Measurements from ENCODE around the gene BBS7. TPM values are rescaled to one million over a fixed set of nuclear protein-coding genes. Genes with fewer than 3 reads are reported as not detected.

Gene BBS7
- total and polyA plus RNA-seq, 2 experiments from 2014 or later = 14.8 to 30.8 TPM

GRCh38 chr4:121778991-121779628 lies 91.2 kb downstream of the BBS7 start:
- no peak overlapping the region for H3K27ac Mint-ChIP-seq
- H3K4me3 ChIP-seq = no peak overlapping the region
- no peaks in the 10 kb centered on the region for H3K36me3 ChIP-seq (ENCODE audit: insufficient read depth)
- H3K36me3 Mint-ChIP-seq (ENCODE audit: low read depth) = no peaks in the 10 kb centered on the region
- no peaks in the 10 kb centered on the region for H3K27me3 Mint-ChIP-seq (ENCODE audit: insufficient read depth, low read depth, poor library complexity)
- H3K4me1 ChIP-seq (ENCODE audit: insufficient read depth) = no peaks in the 10 kb centered on the region
- no peaks in the 10 kb centered on the region for H4K20me1 ChIP-seq (replicated peaks; ENCODE audit: insufficient read depth)
- ATAC-seq = no peak
- H3K9me3 Mint-ChIP-seq = no peaks in the 10 kb centered on the region
- no peak overlapping the region for H3K27ac ChIP-seq (ENCODE audit: low read depth)
- no peaks in the 10 kb centered on the region for H3F3A ChIP-seq (replicated peaks; ENCODE audit: low read depth)
- H3K4me3 Mint-ChIP-seq = no peak overlapping the region
- H3K27me3 ChIP-seq (ENCODE audit: insufficient read depth) = no peaks in the 10 kb centered on the region
- H3K4me1 Mint-ChIP-seq = peaks cover 11% of the 10 kb centered on the region
- no peaks in the 10 kb centered on the region for H3K9me2 ChIP-seq (ENCODE audit: insufficient read depth)
- H3K79me2 ChIP-seq (replicated peaks; ENCODE audit: insufficient read depth) = no peaks in the 10 kb centered on the region
- TF ChIP-seq, protein P1, sequence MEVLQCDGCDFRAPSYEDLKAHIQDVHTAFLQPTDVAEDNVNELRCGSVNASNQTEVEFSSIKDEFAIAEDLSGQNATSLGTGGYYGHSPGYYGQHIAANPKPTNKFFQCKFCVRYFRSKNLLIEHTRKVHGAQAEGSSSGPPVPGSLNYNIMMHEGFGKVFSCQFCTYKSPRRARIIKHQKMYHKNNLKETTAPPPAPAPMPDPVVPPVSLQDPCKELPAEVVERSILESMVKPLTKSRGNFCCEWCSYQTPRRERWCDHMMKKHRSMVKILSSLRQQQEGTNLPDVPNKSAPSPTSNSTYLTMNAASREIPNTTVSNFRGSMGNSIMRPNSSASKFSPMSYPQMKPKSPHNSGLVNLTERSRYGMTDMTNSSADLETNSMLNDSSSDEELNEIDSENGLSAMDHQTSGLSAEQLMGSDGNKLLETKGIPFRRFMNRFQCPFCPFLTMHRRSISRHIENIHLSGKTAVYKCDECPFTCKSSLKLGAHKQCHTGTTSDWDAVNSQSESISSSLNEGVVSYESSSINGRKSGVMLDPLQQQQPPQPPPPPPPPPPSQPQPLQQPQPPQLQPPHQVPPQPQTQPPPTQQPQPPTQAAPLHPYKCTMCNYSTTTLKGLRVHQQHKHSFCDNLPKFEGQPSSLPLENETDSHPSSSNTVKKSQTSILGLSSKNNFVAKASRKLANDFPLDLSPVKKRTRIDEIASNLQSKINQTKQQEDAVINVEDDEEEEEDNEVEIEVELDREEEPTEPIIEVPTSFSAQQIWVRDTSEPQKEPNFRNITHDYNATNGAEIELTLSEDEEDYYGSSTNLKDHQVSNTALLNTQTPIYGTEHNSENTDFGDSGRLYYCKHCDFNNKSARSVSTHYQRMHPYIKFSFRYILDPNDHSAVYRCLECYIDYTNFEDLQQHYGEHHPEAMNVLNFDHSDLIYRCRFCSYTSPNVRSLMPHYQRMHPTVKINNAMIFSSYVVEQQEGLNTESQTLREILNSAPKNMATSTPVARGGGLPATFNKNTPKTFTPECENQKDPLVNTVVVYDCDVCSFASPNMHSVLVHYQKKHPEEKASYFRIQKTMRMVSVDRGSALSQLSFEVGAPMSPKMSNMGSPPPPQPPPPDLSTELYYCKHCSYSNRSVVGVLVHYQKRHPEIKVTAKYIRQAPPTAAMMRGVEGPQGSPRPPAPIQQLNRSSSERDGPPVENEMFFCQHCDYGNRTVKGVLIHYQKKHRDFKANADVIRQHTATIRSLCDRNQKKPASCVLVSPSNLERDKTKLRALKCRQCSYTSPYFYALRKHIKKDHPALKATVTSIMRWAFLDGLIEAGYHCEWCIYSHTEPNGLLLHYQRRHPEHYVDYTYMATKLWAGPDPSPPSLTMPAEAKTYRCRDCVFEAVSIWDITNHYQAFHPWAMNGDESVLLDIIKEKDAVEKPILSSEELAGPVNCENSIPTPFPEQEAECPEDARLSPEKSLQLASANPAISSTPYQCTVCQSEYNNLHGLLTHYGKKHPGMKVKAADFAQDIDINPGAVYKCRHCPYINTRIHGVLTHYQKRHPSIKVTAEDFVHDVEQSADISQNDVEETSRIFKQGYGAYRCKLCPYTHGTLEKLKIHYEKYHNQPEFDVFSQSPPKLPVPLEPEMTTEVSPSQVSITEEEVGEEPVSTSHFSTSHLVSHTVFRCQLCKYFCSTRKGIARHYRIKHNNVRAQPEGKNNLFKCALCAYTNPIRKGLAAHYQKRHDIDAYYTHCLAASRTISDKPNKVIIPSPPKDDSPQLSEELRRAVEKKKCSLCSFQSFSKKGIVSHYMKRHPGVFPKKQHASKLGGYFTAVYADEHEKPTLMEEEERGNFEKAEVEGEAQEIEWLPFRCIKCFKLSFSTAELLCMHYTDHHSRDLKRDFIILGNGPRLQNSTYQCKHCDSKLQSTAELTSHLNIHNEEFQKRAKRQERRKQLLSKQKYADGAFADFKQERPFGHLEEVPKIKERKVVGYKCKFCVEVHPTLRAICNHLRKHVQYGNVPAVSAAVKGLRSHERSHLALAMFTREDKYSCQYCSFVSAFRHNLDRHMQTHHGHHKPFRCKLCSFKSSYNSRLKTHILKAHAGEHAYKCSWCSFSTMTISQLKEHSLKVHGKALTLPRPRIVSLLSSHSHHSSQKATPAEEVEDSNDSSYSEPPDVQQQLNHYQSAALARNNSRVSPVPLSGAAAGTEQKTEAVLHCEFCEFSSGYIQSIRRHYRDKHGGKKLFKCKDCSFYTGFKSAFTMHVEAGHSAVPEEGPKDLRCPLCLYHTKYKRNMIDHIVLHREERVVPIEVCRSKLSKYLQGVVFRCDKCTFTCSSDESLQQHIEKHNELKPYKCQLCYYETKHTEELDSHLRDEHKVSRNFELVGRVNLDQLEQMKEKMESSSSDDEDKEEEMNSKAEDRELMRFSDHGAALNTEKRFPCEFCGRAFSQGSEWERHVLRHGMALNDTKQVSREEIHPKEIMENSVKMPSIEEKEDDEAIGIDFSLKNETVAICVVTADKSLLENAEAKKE (CRISPR knock-in tag; IDR thresholded peaks at IDR 0.05) = no peak
- no peak for TF ChIP-seq EZH2phosphoT487 (IDR thresholded peaks at IDR 0.05; ENCODE audit: unreplicated experiment)
- no peak for TF ChIP-seq ZNF331 (CRISPR knock-in tag; IDR thresholded peaks at IDR 0.05; ENCODE audit: low read depth)
- TF ChIP-seq POLR2AphosphoS5 (IDR thresholded peaks at IDR 0.05; ENCODE audit: low read depth) = no peak
- TF ChIP-seq CREB1 (CRISPR knock-in tag; IDR thresholded peaks at IDR 0.05; ENCODE audit: low read depth) = no peak
- no peak for TF ChIP-seq JUNB (IDR thresholded peaks at IDR 0.05; ENCODE audit: unreplicated experiment)
- no peak for TF ChIP-seq NANOG (IDR thresholded peaks at IDR 0.05; ENCODE audit: borderline replicate concordance)
- TF ChIP-seq ZNF114 (CRISPR knock-in tag; IDR thresholded peaks at IDR 0.05) = no peak
- TF ChIP-seq, protein P2, sequence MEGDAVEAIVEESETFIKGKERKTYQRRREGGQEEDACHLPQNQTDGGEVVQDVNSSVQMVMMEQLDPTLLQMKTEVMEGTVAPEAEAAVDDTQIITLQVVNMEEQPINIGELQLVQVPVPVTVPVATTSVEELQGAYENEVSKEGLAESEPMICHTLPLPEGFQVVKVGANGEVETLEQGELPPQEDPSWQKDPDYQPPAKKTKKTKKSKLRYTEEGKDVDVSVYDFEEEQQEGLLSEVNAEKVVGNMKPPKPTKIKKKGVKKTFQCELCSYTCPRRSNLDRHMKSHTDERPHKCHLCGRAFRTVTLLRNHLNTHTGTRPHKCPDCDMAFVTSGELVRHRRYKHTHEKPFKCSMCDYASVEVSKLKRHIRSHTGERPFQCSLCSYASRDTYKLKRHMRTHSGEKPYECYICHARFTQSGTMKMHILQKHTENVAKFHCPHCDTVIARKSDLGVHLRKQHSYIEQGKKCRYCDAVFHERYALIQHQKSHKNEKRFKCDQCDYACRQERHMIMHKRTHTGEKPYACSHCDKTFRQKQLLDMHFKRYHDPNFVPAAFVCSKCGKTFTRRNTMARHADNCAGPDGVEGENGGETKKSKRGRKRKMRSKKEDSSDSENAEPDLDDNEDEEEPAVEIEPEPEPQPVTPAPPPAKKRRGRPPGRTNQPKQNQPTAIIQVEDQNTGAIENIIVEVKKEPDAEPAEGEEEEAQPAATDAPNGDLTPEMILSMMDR (conservative IDR thresholded peaks at IDR 0.05; ENCODE audit: low read depth in 2 of 2) = no peak
- no peak for TF ChIP-seq EZH2 (IDR thresholded peaks at IDR 0.05; ENCODE audit: low read depth, unreplicated experiment)
- no peak for TF ChIP-seq REST (IDR thresholded peaks at IDR 0.05; ENCODE audit: unreplicated experiment)
- TF ChIP-seq STAT1 (IDR thresholded peaks at IDR 0.05; ENCODE audit: unreplicated experiment) = no peak
- TF ChIP-seq, protein P3, sequence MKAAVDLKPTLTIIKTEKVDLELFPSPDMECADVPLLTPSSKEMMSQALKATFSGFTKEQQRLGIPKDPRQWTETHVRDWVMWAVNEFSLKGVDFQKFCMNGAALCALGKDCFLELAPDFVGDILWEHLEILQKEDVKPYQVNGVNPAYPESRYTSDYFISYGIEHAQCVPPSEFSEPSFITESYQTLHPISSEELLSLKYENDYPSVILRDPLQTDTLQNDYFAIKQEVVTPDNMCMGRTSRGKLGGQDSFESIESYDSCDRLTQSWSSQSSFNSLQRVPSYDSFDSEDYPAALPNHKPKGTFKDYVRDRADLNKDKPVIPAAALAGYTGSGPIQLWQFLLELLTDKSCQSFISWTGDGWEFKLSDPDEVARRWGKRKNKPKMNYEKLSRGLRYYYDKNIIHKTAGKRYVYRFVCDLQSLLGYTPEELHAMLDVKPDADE (IDR thresholded peaks at IDR 0.05) = no peak
- no peak overlapping the region for H3K4me2 ChIP-seq
- DNase-seq (ENCODE audit: low spot score) = no peak
- H2AFZ ChIP-seq = no peak overlapping the region
